ENCODE results near the gene IL16.

Gene IL16

GRCh38 chr15:81362790-81363189 is 166.1 kb downstream of the IL16 start:
- FAIRE-seq (no peak), DNase-seq (ENCODE audit: insufficient read length) (no peak)
- no peak for TF ChIP-seq POLR2AphosphoS5 (IDR thresholded peaks at IDR 0.05; ENCODE audit: low read depth, low read length)

DNA sequence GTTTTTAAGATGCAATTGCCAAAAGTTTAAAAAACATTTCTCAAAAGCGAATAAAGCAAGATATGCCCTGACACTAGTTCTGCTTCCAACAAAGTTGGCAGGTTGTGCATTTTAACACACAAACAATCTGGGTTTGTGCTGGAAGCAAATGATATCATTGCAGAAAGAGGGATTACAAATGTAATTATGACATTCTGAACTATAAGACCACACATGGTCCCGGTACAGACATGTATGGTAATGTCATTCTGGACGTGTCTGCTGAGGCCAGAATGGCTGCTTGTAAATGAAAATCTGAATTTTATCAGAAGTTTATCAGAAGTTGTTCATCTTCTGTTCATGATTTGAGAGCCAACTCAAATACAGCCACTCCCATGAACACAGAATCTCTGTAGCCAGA is 166.6 kb downstream of the IL16 start:
- FAIRE-seq (no peak), DNase-seq (ENCODE audit: insufficient read length) (no peak)
- TF ChIP-seq POLR2AphosphoS5 (IDR thresholded peaks at IDR 0.05; ENCODE audit: low read depth, low read length) (no peak), POLR2A (IDR thresholded peaks at IDR 0.05; ENCODE audit: low read depth, low read length) (no peak), TAF1 (IDR thresholded peaks at IDR 0.05; ENCODE audit: borderline replicate concordance, low read depth, low read length) (no peak)
